Skin epidermis (tissue), 12 donors: Measurements from ENCODE around the gene ZNF100.
"Not testable (repeated sequence)": the region's sequence is repeated elsewhere in the genome, so short reads cannot be mapped to it uniquely, and the experiment has no call there.

Experiments used
- H3K27ac ChIP-seq, 21 experiments: fragments of 200-600 bp; sonication (generic) in 11 of 21; one replicate each; pipeline ENCODE4 v1.5.0; 2020; ENCODE audit warnings: mild to moderate bottlenecking in 3 of 21, inconsistent platforms in 2 of 21, moderate library complexity in 2 of 21
- H3K4me3 ChIP-seq, 7 experiments: fragments of 200-600 bp; sonication (generic) in 2 of 7; one replicate each; pipeline ENCODE4 v1.5.0; 2020; ENCODE audit warnings: inconsistent platforms in 2 of 7, mild to moderate bottlenecking in 2 of 7, moderate library complexity in 1 of 7

The ZNF100 gene

GRCh38 chr19:21707065-21707464 lies 60.3 kb downstream of the ZNF100 start:
- H3K27ac ChIP-seq = no peak overlapping the region
- H3K4me3 ChIP-seq = no peak overlapping the region

GRCh38 chr19:21705393-21705792 lies 62.0 kb downstream of the ZNF100 start:
- Histone ChIP-seq H3K4me3 (no peak overlapping the region), H3K27ac (no peak overlapping the region)

GRCh38 chr19:21704320-21704719 lies 63.1 kb downstream of the ZNF100 start:
- H3K27ac ChIP-seq = no peak overlapping the region
- no peak overlapping the region for H3K4me3 ChIP-seq

GRCh38 chr19:21699197-21699596 lies 68.2 kb downstream of the ZNF100 start:
- H3K4me3 ChIP-seq = no peak overlapping the region

GRCh38 chr19:21698215-21698614 lies 69.2 kb downstream of the ZNF100 start:
- H3K4me3 ChIP-seq = no peak overlapping the region

More at GRCh38 chr19:21699197-21699596, 68.2 kb downstream of the ZNF100 start:
- no peak overlapping the region for H3K27ac ChIP-seq

GRCh38 chr19:21697698-21698097 lies 69.7 kb downstream of the ZNF100 start:
- no peak overlapping the region for H3K4me3 ChIP-seq
- no peak overlapping the region for H3K27ac ChIP-seq

More at GRCh38 chr19:21698215-21698614, 69.2 kb downstream of the ZNF100 start:
- H3K27ac ChIP-seq = no peak overlapping the region

GRCh38 chr19:21694171-21694906 lies 73.0 kb downstream of the ZNF100 start:
- H3K4me3 ChIP-seq = no peak overlapping the region
- H3K27ac ChIP-seq = no peak overlapping the region

- Histone ChIP-seq H3K4me3 (no peak overlapping the region), H3K27ac (no peak overlapping the region)
These were observed 74.0 kb downstream of the ZNF100 start for GRCh38 chr19:21693399-21693798.

- no peak overlapping the region for H3K27ac ChIP-seq
- H3K4me3 ChIP-seq = no peak overlapping the region
These were observed 75.7 kb downstream of the ZNF100 start for GRCh38 chr19:21691661-21692060.

GRCh38 chr19:21688464-21688863 lies 78.9 kb downstream of the ZNF100 start:
- Histone ChIP-seq H3K27ac (no peak overlapping the region), H3K4me3 (no peak overlapping the region)

- Histone ChIP-seq H3K27ac (no peak overlapping the region), H3K4me3 (no peak overlapping the region)
These were observed 86.7 kb downstream of the ZNF100 start for GRCh38 chr19:21680671-21681070.

GRCh38 chr19:21680026-21680425 lies 87.4 kb downstream of the ZNF100 start:
- no peak overlapping the region for H3K27ac ChIP-seq

GRCh38 chr19:21677696-21678418 lies 89.5 kb downstream of the ZNF100 start:
- H3K4me3 ChIP-seq = no peak overlapping the region
- H3K27ac ChIP-seq = no peak overlapping the region

More at GRCh38 chr19:21680026-21680425, 87.4 kb downstream of the ZNF100 start:
- H3K4me3 ChIP-seq = no peak overlapping the region

GRCh38 chr19:21674454-21674853 lies 92.9 kb downstream of the ZNF100 start:
- H3K4me3 ChIP-seq = no peak overlapping the region

GRCh38 chr19:21673479-21673878 lies 93.9 kb downstream of the ZNF100 start:
- H3K27ac ChIP-seq, H3K4me3 ChIP-seq: not testable (repeated sequence)

More at GRCh38 chr19:21674454-21674853, 92.9 kb downstream of the ZNF100 start:
- H3K27ac ChIP-seq = no peak overlapping the region
